ENCODE measurements around the gene NCOA7.

DNA sequence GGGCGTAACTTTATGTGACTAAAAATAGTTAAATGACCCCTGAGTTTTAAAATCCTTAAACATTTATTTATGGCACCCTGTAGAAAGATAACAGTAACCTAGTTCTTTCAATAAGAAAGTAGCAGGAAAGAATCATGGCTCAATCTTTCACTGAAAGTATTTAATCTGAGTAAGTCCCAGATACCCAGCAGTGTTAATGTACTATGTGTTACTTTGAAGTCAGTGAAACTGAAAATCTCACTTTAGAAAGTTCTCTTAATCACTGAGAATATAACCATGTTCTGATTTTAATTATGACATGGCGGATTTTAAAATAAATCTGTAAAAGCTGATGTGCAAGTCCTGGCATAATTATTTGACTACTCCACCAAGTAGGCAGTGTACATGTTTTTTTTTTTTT lies 49.4 kb upstream of the NCOA7 start:
- TF ChIP-seq, protein P1, sequence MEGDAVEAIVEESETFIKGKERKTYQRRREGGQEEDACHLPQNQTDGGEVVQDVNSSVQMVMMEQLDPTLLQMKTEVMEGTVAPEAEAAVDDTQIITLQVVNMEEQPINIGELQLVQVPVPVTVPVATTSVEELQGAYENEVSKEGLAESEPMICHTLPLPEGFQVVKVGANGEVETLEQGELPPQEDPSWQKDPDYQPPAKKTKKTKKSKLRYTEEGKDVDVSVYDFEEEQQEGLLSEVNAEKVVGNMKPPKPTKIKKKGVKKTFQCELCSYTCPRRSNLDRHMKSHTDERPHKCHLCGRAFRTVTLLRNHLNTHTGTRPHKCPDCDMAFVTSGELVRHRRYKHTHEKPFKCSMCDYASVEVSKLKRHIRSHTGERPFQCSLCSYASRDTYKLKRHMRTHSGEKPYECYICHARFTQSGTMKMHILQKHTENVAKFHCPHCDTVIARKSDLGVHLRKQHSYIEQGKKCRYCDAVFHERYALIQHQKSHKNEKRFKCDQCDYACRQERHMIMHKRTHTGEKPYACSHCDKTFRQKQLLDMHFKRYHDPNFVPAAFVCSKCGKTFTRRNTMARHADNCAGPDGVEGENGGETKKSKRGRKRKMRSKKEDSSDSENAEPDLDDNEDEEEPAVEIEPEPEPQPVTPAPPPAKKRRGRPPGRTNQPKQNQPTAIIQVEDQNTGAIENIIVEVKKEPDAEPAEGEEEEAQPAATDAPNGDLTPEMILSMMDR (IDR thresholded peaks at IDR 0.05), result no peak
- no peak for TF ChIP-seq POLR2A (IDR thresholded peaks at IDR 0.05)

Data from testis (tissue), 2 donors.